ENCODE results near the gene ADAM12. TPM values are rescaled to one million over a fixed set of nuclear protein-coding genes. Genes with fewer than 3 reads are reported as not detected.

Gene ADAM12
- total and polyA plus RNA-seq, 12 donors = 0.08 to 3.9 (median 0.53) TPM

- H3K4me1 ChIP-seq (replicated peaks in 1 of 2) = no peaks in the 10 kb centered on the region
These were observed 216.7 kb downstream of the ADAM12 start for GRCh38 chr10:126171555-126171954.

GRCh38 chr10:126170776-126171175 lies 217.5 kb downstream of the ADAM12 start:
- WGBS, 4 donors = 70 to 83% (median 81%) methylated on average over 2 of the region's 2 CpGs
- H3K4me1 ChIP-seq (replicated peaks in 1 of 2) = no peaks in the 10 kb centered on the region
- no peak overlapping the region for H3K27ac ChIP-seq
- TF ChIP-seq POLR2A (IDR thresholded peaks at IDR 0.05) = no peak
- no peak for TF ChIP-seq CTCF (IDR thresholded peaks at IDR 0.05)
- H3K4me3 ChIP-seq = no peak overlapping the region
- no peak for DNase-seq
- H3K9me3 ChIP-seq (replicated peaks in 1 of 3) = no peaks in the 10 kb centered on the region
- intact Hi-C loops (cut with DNase I) = no loop called here
- no peaks in the 10 kb centered on the region for H3K27me3 ChIP-seq
- H3K36me3 ChIP-seq (replicated peaks in 1 of 2) = no peaks in the 10 kb centered on the region

More at GRCh38 chr10:126171555-126171954, 216.7 kb downstream of the ADAM12 start:
- WGBS, 4 donors = 67 to 80% (median 73%) methylated on average over 5 of the region's 5 CpGs
- no peak for TF ChIP-seq POLR2A (IDR thresholded peaks at IDR 0.05)
- no peak for TF ChIP-seq CTCF (IDR thresholded peaks at IDR 0.05)
- DNase-seq = no peak
- H3K9me3 ChIP-seq (replicated peaks in 1 of 3) = no peaks in the 10 kb centered on the region
- H3K27me3 ChIP-seq = no peaks in the 10 kb centered on the region
- no peaks in the 10 kb centered on the region for H3K36me3 ChIP-seq (replicated peaks in 1 of 2)
- H3K4me3 ChIP-seq = no peak overlapping the region
- intact Hi-C loops (cut with DNase I) = no loop called here
- H3K27ac ChIP-seq = no peak overlapping the region

DNA sequence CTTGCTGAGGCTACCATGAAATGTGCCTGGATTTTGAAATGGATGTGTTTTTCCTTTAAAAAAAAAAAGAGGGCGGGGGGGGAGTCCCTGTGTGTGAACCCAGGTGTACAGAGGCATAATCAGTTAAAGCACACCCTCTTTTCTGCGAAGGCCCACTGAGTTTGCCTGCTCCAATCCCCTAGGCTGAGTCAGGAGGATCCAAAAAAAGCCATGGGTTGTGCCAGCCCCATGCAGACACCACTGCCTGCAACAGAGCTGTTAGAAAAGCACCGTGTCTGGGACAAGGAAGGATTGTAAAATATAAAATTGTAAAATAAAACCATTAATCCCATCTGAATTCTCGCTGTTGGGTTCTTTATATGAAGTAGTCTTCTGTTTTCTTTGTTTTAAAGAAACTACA lies 217.9 kb downstream of the ADAM12 start:
- H3K27ac ChIP-seq = no peak overlapping the region
- 85 to 91% (median 88%) methylated on average over 4 of the region's 4 CpGs for WGBS, 4 donors
- no peak for DNase-seq
- TF ChIP-seq POLR2A (IDR thresholded peaks at IDR 0.05) = no peak
- no peak for TF ChIP-seq CTCF (IDR thresholded peaks at IDR 0.05)
- no peaks in the 10 kb centered on the region for H3K9me3 ChIP-seq (replicated peaks in 1 of 3)
- no peaks in the 10 kb centered on the region for H3K27me3 ChIP-seq
- H3K4me3 ChIP-seq = no peak overlapping the region
- no peaks in the 10 kb centered on the region for H3K36me3 ChIP-seq (replicated peaks in 1 of 2)
- intact Hi-C loops (cut with DNase I) = no loop called here
- H3K4me1 ChIP-seq (replicated peaks in 1 of 2) = no peaks in the 10 kb centered on the region

DNA sequence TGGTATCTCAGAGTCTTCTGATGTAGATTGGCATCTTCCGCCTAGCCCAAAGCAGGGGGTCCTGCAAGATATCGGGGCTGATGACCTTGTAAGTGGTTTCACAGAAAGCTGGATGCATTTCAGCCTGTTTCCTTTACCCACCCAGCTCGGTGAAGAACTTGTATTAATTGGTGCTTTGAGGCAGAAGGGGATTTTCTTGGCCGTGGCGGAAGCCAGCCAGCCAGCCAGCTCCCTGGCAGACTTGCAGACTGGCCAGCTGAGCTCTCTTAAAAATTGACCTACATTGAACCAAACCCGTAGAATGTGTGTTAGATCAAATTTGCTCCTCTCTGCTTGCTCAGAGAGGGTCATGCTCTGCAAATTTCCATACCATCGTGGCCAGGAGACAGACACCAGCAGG lies 218.4 kb downstream of the ADAM12 start:
- intact Hi-C loops (cut with DNase I) = no loop called here
- no peak for DNase-seq
- no peaks in the 10 kb centered on the region for H3K27me3 ChIP-seq
- no peaks in the 10 kb centered on the region for H3K4me1 ChIP-seq (replicated peaks in 1 of 2)
- no peaks in the 10 kb centered on the region for H3K36me3 ChIP-seq (replicated peaks in 1 of 2)
- H3K27ac ChIP-seq = no peak overlapping the region
- no peaks in the 10 kb centered on the region for H3K9me3 ChIP-seq (replicated peaks in 1 of 3)
- 75 to 91% (median 81%) methylated on average over 7 of the region's 7 CpGs for WGBS, 4 donors
- TF ChIP-seq CTCF (IDR thresholded peaks at IDR 0.05) = no peak
- TF ChIP-seq POLR2A (IDR thresholded peaks at IDR 0.05) = no peak
- H3K4me3 ChIP-seq = no peak overlapping the region

Data from adrenal gland (tissue), 12 donors.